ENCODE results near the gene CPLX1.

CPLX1 gene

GRCh38 chr4:747546-748170 lies 78.3 kb downstream of the CPLX1 start:
- Histone ChIP-seq H3F3A (ENCODE audit: low read depth) (0 out of 2 replicates have a peak, but pooled peaks cover 9% of the 10 kb centered on the region), H4K20me1 (ENCODE audit: insufficient read depth, low read length, poor library complexity, severe bottlenecking) (peaks cover 4% of the 10 kb centered on the region), H3K4me2 (ENCODE audit: low read depth, low read length, poor library complexity, severe bottlenecking) (no peak overlapping the region), H3K9me2 (replicated peaks; ENCODE audit: low read depth, low read length) (no peaks in the 10 kb centered on the region), H3K4me3 (ENCODE audit: low read length, poor library complexity, severe bottlenecking) (no peak overlapping the region), H3K4me1 (ENCODE audit: insufficient read depth, low read length, poor library complexity, severe bottlenecking) (no peaks in the 10 kb centered on the region), H3K36me3 (ENCODE audit: insufficient read depth, low read length) (peaks cover 14% of the 10 kb centered on the region; the same call in 1 of the 2 replicates), H3K9ac (ENCODE audit: low read depth, low read length, poor library complexity, severe bottlenecking) (no peak overlapping the region), H2AFZ (ENCODE audit: low read length) (no peak overlapping the region), H3K27me3 (ENCODE audit: insufficient read depth, low read length, poor library complexity, severe bottlenecking) (no peaks in the 10 kb centered on the region), H3K9me3 (ENCODE audit: insufficient read depth, low read depth, low read length) (no peaks in the 10 kb centered on the region), H3K79me2 (ENCODE audit: insufficient read depth, low read length) (peaks cover 6% of the 10 kb centered on the region; the same call in 1 of the 2 replicates)
- TF ChIP-seq, protein P1, sequence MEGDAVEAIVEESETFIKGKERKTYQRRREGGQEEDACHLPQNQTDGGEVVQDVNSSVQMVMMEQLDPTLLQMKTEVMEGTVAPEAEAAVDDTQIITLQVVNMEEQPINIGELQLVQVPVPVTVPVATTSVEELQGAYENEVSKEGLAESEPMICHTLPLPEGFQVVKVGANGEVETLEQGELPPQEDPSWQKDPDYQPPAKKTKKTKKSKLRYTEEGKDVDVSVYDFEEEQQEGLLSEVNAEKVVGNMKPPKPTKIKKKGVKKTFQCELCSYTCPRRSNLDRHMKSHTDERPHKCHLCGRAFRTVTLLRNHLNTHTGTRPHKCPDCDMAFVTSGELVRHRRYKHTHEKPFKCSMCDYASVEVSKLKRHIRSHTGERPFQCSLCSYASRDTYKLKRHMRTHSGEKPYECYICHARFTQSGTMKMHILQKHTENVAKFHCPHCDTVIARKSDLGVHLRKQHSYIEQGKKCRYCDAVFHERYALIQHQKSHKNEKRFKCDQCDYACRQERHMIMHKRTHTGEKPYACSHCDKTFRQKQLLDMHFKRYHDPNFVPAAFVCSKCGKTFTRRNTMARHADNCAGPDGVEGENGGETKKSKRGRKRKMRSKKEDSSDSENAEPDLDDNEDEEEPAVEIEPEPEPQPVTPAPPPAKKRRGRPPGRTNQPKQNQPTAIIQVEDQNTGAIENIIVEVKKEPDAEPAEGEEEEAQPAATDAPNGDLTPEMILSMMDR (conservative IDR thresholded peaks at IDR 0.05; ENCODE audit: low read length): no peak
- TF ChIP-seq EZH2phosphoT487 (IDR thresholded peaks at IDR 0.05; ENCODE audit: borderline replicate concordance): no peak

GRCh38 chr4:744212-744841 lies 81.6 kb downstream of the CPLX1 start:
- H3K36me3 ChIP-seq (ENCODE audit: insufficient read depth, low read length): peaks cover 19% of the 10 kb centered on the region; the same call in 1 of the 2 replicates
- H3K4me1 ChIP-seq (ENCODE audit: insufficient read depth, low read length, poor library complexity, severe bottlenecking): no peaks in the 10 kb centered on the region
- H2AFZ ChIP-seq (ENCODE audit: low read length): no peak overlapping the region
- no peaks in the 10 kb centered on the region for H3K79me2 ChIP-seq (ENCODE audit: insufficient read depth, low read length)
- H3K4me2 ChIP-seq (ENCODE audit: low read depth, low read length, poor library complexity, severe bottlenecking): no peak overlapping the region
- H3K9ac ChIP-seq (ENCODE audit: low read depth, low read length, poor library complexity, severe bottlenecking): no peak overlapping the region
- no peak overlapping the region for H3K4me3 ChIP-seq (ENCODE audit: low read length, poor library complexity, severe bottlenecking)
- H3K27me3 ChIP-seq (ENCODE audit: insufficient read depth, low read length, poor library complexity, severe bottlenecking): no peaks in the 10 kb centered on the region
- H4K20me1 ChIP-seq (ENCODE audit: insufficient read depth, low read length, poor library complexity, severe bottlenecking): peaks cover 4% of the 10 kb centered on the region
- H3K9me2 ChIP-seq (replicated peaks; ENCODE audit: low read depth, low read length): no peaks in the 10 kb centered on the region
- TF ChIP-seq EZH2phosphoT487 (IDR thresholded peaks at IDR 0.05; ENCODE audit: borderline replicate concordance): no peak
- TF ChIP-seq, protein P1 (conservative IDR thresholded peaks at IDR 0.05; ENCODE audit: low read length): no peak
- H3K9me3 ChIP-seq (ENCODE audit: insufficient read depth, low read depth, low read length): no peaks in the 10 kb centered on the region
- 0 out of 2 replicates have a peak, but pooled peaks cover 9% of the 10 kb centered on the region for H3F3A ChIP-seq (ENCODE audit: low read depth)

- H3K79me2 ChIP-seq (ENCODE audit: insufficient read depth, low read length): no peaks in the 10 kb centered on the region
- H2AFZ ChIP-seq (ENCODE audit: low read length): no peak overlapping the region
- no peaks in the 10 kb centered on the region for H3K9me2 ChIP-seq (replicated peaks; ENCODE audit: low read depth, low read length)
- H3K4me3 ChIP-seq (ENCODE audit: low read length, poor library complexity, severe bottlenecking): no peak overlapping the region
- no peak overlapping the region for H3K9ac ChIP-seq (ENCODE audit: low read depth, low read length, poor library complexity, severe bottlenecking)
- no peaks in the 10 kb centered on the region for H3K27me3 ChIP-seq (ENCODE audit: insufficient read depth, low read length, poor library complexity, severe bottlenecking)
- peaks cover 4% of the 10 kb centered on the region for H4K20me1 ChIP-seq (ENCODE audit: insufficient read depth, low read length, poor library complexity, severe bottlenecking)
- no peaks in the 10 kb centered on the region for H3K4me1 ChIP-seq (ENCODE audit: insufficient read depth, low read length, poor library complexity, severe bottlenecking)
- TF ChIP-seq, protein P1 (conservative IDR thresholded peaks at IDR 0.05; ENCODE audit: low read length): no peak
- no peak for TF ChIP-seq EZH2phosphoT487 (IDR thresholded peaks at IDR 0.05; ENCODE audit: borderline replicate concordance)
- H3K36me3 ChIP-seq (ENCODE audit: insufficient read depth, low read length): peaks cover 20% of the 10 kb centered on the region; the same call in 1 of the 2 replicates
- H3K4me2 ChIP-seq (ENCODE audit: low read depth, low read length, poor library complexity, severe bottlenecking): no peak overlapping the region
- H3K9me3 ChIP-seq (ENCODE audit: insufficient read depth, low read depth, low read length): no peaks in the 10 kb centered on the region
- H3F3A ChIP-seq (ENCODE audit: low read depth): 0 out of 2 replicates have a peak, but pooled peaks cover 9% of the 10 kb centered on the region
Observed at GRCh38 chr4:743463-744211, 82.3 kb downstream of the CPLX1 start.
